HepG2 (cell line): Measurements from ENCODE around the gene ZNF629. TPM values are rescaled to one million over a fixed set of nuclear protein-coding genes. Genes with fewer than 3 reads are reported as not detected.
A peak's percentile ranks its signal among the peaks of the same experiment; 100 is the strongest.

ENCODE experiments used
- ARID2 ChIP-seq: sonication (generic); formaldehyde crosslinking; IDR thresholded peaks from 2 replicates; pipeline ENCODE4 v1.8.1; 2022; ENCODE audit warnings: mild to moderate bottlenecking, missing genetic modification reagents, borderline replicate concordance
- EEA1 ChIP-seq: sonication (generic); formaldehyde crosslinking; IDR thresholded peaks from 2 replicates; pipeline ENCODE4 v1.5.1; 2020; ENCODE audit warnings: mild to moderate bottlenecking, missing genetic modification reagents, borderline replicate concordance
- FOXO4 ChIP-seq: sonication (generic); formaldehyde crosslinking; conservative IDR thresholded peaks from 2 replicates; pipeline ENCODE4 v1.8.1; 2023; ENCODE audit warnings: missing genetic modification reagents
- GABPB1 ChIP-seq: IDR thresholded peaks from 2 replicates; pipeline ENCODE4 v1.6.1; 2016; ENCODE audit warnings: mild to moderate bottlenecking, missing genetic modification reagents, moderate library complexity, missing compliant biosample characterization
- GATAD1 ChIP-seq: IDR thresholded peaks from 2 replicates; pipeline ENCODE4 v1.6.1; 2016; ENCODE audit warnings: missing genetic modification reagents, missing compliant biosample characterization
- GMEB2 ChIP-seq: IDR thresholded peaks from 2 replicates; pipeline ENCODE4 v1.6.1; 2016; ENCODE audit warnings: missing biosample characterization, missing genetic modification reagents, low read depth
- HINFP ChIP-seq: sonication (generic); formaldehyde crosslinking; IDR thresholded peaks from 2 replicates; pipeline ENCODE4 v1.4.0; 2020; ENCODE audit warnings: low read depth, mild to moderate bottlenecking, missing genetic modification reagents
- HOXA9 ChIP-seq: sonication (generic); formaldehyde crosslinking; IDR thresholded peaks from 2 replicates; pipeline ENCODE4 v1.8.1; 2022; ENCODE audit warnings: missing genetic modification reagents, mild to moderate bottlenecking, moderate library complexity, borderline replicate concordance
- KDM5A ChIP-seq: fragments of 200-600 bp; sonication (generic); IDR thresholded peaks from 2 replicates; pipeline ENCODE4 v1.7.0; 2018; ENCODE audit warnings: antibody characterized with exemption, mild to moderate bottlenecking, low read length, borderline replicate concordance
- NFE2L2 ChIP-seq: fragments of 150-350 bp; IDR thresholded peaks from 2 replicates; pipeline ENCODE4 v1.6.1; 2014; ENCODE audit warnings: low read length
- PITX1 ChIP-seq: sonication (generic); formaldehyde crosslinking; IDR thresholded peaks from 2 replicates; pipeline ENCODE4 v1.5.1; 2020; ENCODE audit warnings: mild to moderate bottlenecking, missing genetic modification reagents
- RBFOX2 ChIP-seq: fragments of 200-400 bp; formaldehyde crosslinking; IDR thresholded peaks from 2 replicates; pipeline ENCODE4 v1.6.1; 2017; ENCODE audit warnings: low read depth, mild to moderate bottlenecking, low read length
- SNAI1 ChIP-seq: sonication (generic); formaldehyde crosslinking; IDR thresholded peaks from 2 replicates; pipeline ENCODE4 v1.5.0; 2020; ENCODE audit warnings: mild to moderate bottlenecking, missing genetic modification reagents, borderline replicate concordance
- SNAPC2 ChIP-seq: sonication (generic); formaldehyde crosslinking; IDR thresholded peaks from 2 replicates; pipeline ENCODE4 v1.8.1; 2022; ENCODE audit warnings: mild to moderate bottlenecking, missing genetic modification reagents
- SRF ChIP-seq: IDR thresholded peaks from 2 replicates; pipeline ENCODE4 v1.6.1; 2011; ENCODE audit warnings: mild to moderate bottlenecking, low read depth, low read length, moderate library complexity
- THYN1 ChIP-seq: sonication (generic); formaldehyde crosslinking; IDR thresholded peaks from 2 replicates; pipeline ENCODE4 v1.8.1; 2023; ENCODE audit warnings: low read depth, mild to moderate bottlenecking, moderate library complexity, missing genetic modification reagents, borderline replicate concordance
- ZNF382 ChIP-seq: sonication (generic); formaldehyde crosslinking; IDR thresholded peaks from 2 replicates; pipeline ENCODE4 v1.5.0; 2020; ENCODE audit warnings: missing genetic modification reagents, mild to moderate bottlenecking, borderline replicate concordance
- ZNF589 ChIP-seq: sonication (generic); formaldehyde crosslinking; conservative IDR thresholded peaks from 2 replicates; pipeline ENCODE4 v1.8.0; 2022; ENCODE audit warnings: mild to moderate bottlenecking, moderate library complexity, missing genetic modification reagents
- ZNF652 ChIP-seq: IDR thresholded peaks from 2 replicates; pipeline ENCODE4 v1.6.1; 2016; ENCODE audit warnings: low read depth, borderline replicate concordance
- polyA plus RNA-seq, 8 experiments: library from polyadenylated mRNA; depleted of rRNA in 3 of 8; stranded (reverse) in 7 of 8; unstranded in 1 of 8; fragments of >200 nt; fragmentation: Illumina TruSeq in 4 of 8; extraction: Trizol in 4 of 8; gene quantifications; 2 replicates each; pipeline versions ENCODE4 v1.2.1 to v1.2.3, GENCODE V29; 2011 to 2016; ENCODE audit warnings: low read depth in 4 of 8, missing spikeins in 1 of 8, mixed read lengths in 1 of 8; ENCODE audit not compliant: insufficient read depth in 1 of 8
- total RNA-seq, 5 experiments: library from RNA; depleted of rRNA; stranded (reverse); fragments of >200 nt; fragmentation: Illumina TruSeq; extraction: Trizol; gene quantifications; 2 replicates each; pipeline ENCODE4 v1.2.3, GENCODE V29; 2016; ENCODE audit warnings: low read depth in 1 of 5
- TF ChIP-seq, protein P1 (sequence below): sonication (generic); formaldehyde crosslinking; IDR thresholded peaks from 2 replicates; pipeline ENCODE4 v1.5.0; 2020; ENCODE audit warnings: missing genetic modification reagents
- TF ChIP-seq, protein P2 (sequence below): sonication (generic); formaldehyde crosslinking; IDR thresholded peaks from 2 replicates; pipeline ENCODE4 v1.4.0; 2020; ENCODE audit warnings: missing genetic modification reagents

Gene ZNF629
- total and polyA plus RNA-seq, 2 of the 13 experiments (the other 11 are each of a cell fraction or from before 2014, with no cell fraction given): 6.1 to 16.5 TPM

DNA sequence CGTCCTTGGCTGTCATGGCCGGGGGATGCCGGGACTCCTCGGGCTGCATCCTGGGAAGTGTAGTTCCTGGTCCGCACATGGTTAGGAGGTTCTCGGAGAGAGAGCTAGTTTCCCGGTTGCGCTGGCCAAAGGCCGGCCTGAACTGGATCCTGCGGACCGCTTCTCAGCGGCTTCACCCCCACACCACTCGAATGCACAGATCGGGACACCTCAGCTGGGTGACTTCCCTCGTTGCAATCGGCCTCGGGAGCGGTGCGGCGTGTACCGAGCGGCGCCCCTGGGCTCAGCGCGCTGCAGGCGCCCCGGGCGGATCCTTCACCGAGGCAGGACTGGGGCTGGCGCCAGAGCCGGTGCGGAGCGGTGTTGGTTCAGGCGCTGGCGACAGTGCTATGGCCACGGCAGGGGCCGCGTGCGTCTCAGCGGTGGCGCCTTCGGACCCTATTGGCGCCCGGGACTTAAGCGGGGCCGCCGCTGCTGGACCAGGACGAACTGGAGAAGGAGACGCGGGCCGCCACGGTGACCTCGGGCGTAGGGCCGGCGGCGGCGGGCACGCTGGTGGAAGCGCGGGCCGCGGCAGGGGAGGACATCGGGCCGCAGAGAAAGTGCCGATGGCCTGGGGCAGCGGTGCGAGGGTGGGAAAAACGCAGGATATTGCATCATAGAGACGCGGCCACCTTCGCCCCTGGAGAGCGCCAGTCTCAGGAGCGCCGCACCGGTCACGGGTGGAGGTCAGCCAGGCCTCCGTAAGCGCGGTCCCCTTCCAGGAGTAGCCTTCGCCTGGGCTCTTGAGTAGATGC, 11.4 kb downstream of the ZNF629 start (continued):
- TF ChIP-seq, protein P1, sequence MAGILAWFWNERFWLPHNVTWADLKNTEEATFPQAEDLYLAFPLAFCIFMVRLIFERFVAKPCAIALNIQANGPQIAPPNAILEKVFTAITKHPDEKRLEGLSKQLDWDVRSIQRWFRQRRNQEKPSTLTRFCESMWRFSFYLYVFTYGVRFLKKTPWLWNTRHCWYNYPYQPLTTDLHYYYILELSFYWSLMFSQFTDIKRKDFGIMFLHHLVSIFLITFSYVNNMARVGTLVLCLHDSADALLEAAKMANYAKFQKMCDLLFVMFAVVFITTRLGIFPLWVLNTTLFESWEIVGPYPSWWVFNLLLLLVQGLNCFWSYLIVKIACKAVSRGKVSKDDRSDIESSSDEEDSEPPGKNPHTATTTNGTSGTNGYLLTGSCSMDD (CRISPR knock-in tag): no peak; the same call in 1 of the 2 replicates
- no peak; the same call in 1 of the 2 replicates for TF ChIP-seq SNAI1 (CRISPR knock-in tag)
- peak; percentile 83 for TF ChIP-seq GATAD1 (CRISPR knock-in tag)
- TF ChIP-seq EEA1 (CRISPR knock-in tag): peak; percentile 99
- peak; percentile 98 for TF ChIP-seq RBFOX2
- TF ChIP-seq THYN1 (CRISPR knock-in tag): no peak
- no peak; the same call in 1 of the 2 replicates for TF ChIP-seq KDM5A
- TF ChIP-seq GABPB1: peak; percentile 92
- TF ChIP-seq ZNF589: no peak
- peak; percentile 99 for TF ChIP-seq FOXO4 (CRISPR knock-in tag)
- no peak for TF ChIP-seq GMEB2 (CRISPR knock-in tag)
- TF ChIP-seq ZNF652 (CRISPR knock-in tag): 0 out of 2 replicates have a peak, but pooled peaks have one; percentile 45
- TF ChIP-seq PITX1 (CRISPR knock-in tag): 0 out of 2 replicates have a peak, but pooled peaks have one; percentile 29
- TF ChIP-seq HINFP (CRISPR knock-in tag): peak; percentile 92
- TF ChIP-seq NFE2L2: no peak
- TF ChIP-seq ZNF382 (CRISPR knock-in tag): no peak
- TF ChIP-seq, protein P2, sequence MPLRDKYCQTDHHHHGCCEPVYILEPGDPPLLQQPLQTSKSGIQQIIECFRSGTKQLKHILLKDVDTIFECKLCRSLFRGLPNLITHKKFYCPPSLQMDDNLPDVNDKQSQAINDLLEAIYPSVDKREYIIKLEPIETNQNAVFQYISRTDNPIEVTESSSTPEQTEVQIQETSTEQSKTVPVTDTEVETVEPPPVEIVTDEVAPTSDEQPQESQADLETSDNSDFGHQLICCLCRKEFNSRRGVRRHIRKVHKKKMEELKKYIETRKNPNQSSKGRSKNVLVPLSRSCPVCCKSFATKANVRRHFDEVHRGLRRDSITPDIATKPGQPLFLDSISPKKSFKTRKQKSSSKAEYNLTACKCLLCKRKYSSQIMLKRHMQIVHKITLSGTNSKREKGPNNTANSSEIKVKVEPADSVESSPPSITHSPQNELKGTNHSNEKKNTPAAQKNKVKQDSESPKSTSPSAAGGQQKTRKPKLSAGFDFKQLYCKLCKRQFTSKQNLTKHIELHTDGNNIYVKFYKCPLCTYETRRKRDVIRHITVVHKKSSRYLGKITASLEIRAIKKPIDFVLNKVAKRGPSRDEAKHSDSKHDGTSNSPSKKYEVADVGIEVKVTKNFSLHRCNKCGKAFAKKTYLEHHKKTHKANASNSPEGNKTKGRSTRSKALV (CRISPR knock-in tag): peak; percentile 88
- TF ChIP-seq ARID2: peak; percentile 95
- peak; percentile 60; the same call in 1 of the 2 replicates for TF ChIP-seq HOXA9 (CRISPR knock-in tag)
- peak; percentile 92 for TF ChIP-seq SNAPC2 (CRISPR knock-in tag)
- peak; percentile 9; the same call in 1 of the 2 replicates for TF ChIP-seq SRF
